RWPE1 (cell line): Measurements from ENCODE around the gene PRCC.

Source experiments
- CTCF ChIA-PET: fragments of 350-600 bp; sonication (Branson Sonifier 250); formaldehyde crosslinking; extraction: SDS; loops from one replicate; lab custom pipeline; 2021; lab: Yijun Ruan, JAX
- POLR2A ChIA-PET: fragments of 400-600 bp; formaldehyde crosslinking; extraction: SDS; loops from one replicate; lab custom pipeline; 2020; ENCODE audit warnings: antibody characterized with exemption; ENCODE audit not compliant: low non-redundant PET; lab: Yijun Ruan, JAX
- DNase-seq: peaks from one replicate; pipeline ENCODE4 v3.0.0; 2012; ENCODE audit warnings: low spot score
- H3K27ac ChIP-seq: fragments of 450-650 bp; 2 replicates; pipeline ENCODE4 v1.5.1; 2017
- TF ChIP-seq, protein P1 (sequence below): fragments of 450-650 bp; conservative IDR thresholded peaks from 2 replicates; pipeline ENCODE4 v1.5.1; 2017; ENCODE audit warnings: low read depth, mild to moderate bottlenecking

PRCC gene

DNA sequence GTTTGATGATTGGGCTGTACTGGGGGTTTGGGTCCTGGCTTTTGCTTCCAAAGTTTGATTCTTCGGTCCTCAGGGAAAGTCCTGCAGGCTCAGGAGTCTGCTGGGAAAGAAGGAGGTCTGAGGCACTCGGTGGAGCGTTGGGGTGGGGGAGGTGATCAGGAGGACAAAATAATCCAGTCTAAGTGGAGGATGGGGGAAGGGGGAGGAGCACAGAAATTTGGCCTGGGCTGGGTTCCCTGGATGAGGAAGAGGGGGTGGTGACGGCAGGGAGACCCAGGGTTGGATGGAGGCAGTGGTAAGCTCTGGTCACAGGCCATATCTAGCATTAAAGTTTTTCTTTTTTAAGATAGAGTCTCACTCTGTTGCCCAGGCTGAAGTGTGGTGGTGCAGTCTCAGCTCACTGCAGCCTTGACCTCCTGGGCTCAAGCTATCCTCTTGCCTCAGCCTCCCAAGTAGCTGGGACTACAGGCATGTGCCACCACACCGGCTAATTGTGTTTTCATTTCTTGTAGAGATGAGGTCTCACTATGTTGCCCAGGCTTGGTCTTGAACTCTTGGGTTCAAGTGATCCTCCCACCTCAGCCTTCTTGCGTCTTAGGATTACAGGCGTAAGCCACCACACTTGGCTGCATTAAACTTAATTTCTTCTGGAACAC lies 42.5 kb downstream of the PRCC start:
- no peak overlapping the region for H3K27ac ChIP-seq
- TF ChIP-seq, protein P1, sequence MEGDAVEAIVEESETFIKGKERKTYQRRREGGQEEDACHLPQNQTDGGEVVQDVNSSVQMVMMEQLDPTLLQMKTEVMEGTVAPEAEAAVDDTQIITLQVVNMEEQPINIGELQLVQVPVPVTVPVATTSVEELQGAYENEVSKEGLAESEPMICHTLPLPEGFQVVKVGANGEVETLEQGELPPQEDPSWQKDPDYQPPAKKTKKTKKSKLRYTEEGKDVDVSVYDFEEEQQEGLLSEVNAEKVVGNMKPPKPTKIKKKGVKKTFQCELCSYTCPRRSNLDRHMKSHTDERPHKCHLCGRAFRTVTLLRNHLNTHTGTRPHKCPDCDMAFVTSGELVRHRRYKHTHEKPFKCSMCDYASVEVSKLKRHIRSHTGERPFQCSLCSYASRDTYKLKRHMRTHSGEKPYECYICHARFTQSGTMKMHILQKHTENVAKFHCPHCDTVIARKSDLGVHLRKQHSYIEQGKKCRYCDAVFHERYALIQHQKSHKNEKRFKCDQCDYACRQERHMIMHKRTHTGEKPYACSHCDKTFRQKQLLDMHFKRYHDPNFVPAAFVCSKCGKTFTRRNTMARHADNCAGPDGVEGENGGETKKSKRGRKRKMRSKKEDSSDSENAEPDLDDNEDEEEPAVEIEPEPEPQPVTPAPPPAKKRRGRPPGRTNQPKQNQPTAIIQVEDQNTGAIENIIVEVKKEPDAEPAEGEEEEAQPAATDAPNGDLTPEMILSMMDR: no peak
- no peak for DNase-seq
- CTCF ChIA-PET: no interaction called here
- POLR2A ChIA-PET: no interaction called here

DNA sequence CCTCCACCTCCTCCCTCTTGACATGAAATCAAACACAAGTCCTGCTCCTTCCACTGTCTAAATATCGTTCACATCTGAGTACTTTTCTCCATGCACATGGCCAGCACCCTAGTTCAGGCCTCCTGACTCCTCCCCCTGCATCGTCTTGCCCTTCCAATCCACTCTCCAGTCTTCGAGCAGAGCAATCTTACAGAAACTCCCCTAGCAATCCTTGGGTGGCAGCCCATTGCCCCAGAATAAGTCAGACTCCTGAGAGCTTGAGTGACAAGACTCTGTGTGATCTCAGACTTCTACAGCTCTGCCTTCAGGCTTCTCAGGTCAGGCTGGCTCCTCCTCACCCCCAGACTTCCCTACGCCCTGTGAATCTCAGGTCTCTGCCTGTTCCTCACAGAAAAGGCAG lies 43.8 kb downstream of the PRCC start:
- ChIA-PET POLR2A (no interaction called here), CTCF (interaction anchor here (0.5 kb wide), 1 partner anchor 104 kb away, joined by 3 read pairs; no protein-coding TSS in a partner anchor)
- no peak for DNase-seq
- no peak overlapping the region for H3K27ac ChIP-seq
- TF ChIP-seq, protein P1: no peak

DNA sequence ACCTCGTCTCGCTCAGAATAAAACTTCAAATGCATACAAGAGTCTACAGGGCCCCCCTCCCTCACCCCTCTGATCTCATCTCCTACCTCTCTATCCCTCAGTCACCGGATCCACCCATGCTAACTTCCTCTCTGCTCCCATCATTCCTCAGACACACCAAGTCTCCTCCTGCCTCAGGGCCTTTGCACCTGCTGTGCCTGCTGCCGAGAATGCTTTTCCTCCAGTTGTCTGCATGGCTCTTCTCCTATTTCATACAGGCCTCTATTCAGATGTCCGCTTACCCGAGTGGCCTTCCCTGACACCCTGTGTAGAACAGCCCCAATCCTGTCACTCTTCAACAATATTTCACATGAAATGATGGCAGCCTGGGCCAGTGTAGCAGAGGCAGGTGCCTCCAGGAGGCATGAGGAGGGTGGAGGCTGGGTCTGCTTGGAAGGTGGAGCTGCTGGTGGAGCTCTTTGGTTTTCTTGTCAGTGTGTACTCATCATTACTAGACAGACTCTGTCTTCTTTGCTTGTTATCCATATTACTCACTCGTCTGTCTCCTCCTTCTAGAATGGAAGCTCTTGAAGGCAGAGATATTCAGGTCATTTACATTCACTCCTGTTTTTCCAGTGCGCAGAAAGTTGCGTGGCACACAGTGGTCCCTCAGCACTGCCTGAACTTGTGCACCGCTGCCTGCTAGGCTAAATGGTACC lies 45.1 kb downstream of the PRCC start:
- TF ChIP-seq, protein P1: no peak
- no peak overlapping the region for H3K27ac ChIP-seq
- ChIA-PET CTCF (interaction anchor here (0.6 to 1.0 kb wide), 3 partner anchors 13 to 124 kb away, joined by 3 to 4 read pairs (median 3); no protein-coding TSS in a partner anchor), POLR2A (no interaction called here)
- no peak for DNase-seq

DNA sequence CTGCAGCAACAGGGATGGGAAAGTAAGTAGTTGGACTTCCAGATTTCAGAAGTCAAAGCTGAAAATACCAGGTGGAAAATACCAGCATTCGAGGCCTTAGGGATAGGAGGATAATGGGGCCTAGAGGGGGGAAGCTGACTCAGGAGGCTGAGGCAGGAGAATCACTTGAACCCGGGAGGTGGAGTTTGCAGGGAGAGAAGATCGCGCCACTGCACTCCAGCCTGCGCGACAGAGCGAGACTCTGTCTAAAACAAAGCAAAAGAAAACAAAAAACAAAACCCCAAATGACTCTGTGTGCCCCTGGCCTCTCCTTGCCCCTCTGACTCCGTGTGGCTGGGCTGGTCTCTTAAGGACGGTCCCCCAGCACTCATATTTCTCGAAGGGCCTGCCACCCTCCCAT lies 46.0 kb downstream of the PRCC start:
- TF ChIP-seq, protein P1: no peak
- peak overlapping the region; percentile 69 for H3K27ac ChIP-seq
- DNase-seq: no peak
- POLR2A ChIA-PET: no interaction called here
- CTCF ChIA-PET: interaction anchor here (0.6 to 1.0 kb wide), 5 partner anchors 12 to 124 kb away, joined by 3 to 5 read pairs (median 3); no protein-coding TSS in a partner anchor

DNA sequence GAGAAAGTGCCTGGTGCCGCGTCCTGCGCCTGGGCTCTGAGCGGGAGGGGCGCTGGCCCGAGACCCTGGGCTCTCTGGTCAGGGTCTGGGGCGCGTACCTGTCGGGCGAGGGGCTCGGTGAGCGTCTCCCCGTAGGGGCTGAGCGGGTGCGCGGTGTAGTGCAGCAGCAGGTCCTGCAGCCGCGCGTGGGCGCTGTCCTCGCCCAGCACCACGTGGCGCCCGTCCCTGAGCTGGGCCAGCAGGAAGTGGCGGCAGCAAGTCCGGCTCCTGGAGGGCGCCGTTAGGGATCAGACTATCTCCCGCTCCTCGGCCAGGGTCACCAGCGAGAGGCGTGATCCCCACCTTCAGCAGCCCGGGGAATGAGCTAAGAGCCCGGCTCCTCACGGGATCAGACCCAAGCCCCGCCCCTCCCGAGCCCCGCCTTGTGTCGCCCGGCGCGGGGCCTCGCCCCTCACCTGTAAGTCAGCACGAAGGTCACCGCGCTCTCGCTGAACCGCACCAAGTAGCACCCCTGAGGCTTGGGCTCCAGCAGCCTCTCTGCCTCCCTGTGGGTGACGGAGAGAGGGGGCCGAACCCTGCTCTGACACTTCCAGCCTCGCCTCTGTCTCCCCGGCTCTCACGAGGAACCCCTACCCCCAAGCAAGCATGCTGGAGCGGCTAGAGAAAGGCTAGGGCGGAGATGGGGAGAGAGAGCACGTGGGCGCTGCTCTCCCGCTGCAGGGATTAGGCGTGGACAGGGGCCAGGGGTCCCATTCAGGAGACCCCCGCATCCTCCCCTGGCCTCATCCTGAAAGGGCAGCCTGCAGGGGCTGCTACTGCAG lies 46.6 kb downstream of the PRCC start:
- TF ChIP-seq, protein P1: peak; percentile 81
- H3K27ac ChIP-seq: peak overlapping the region; percentile 69
- ChIA-PET CTCF (interaction anchor here (0.6 to 1.0 kb wide), 10 partner anchors 11 to 238 kb away, joined by 3 to 5 read pairs (median 3); partner anchors contain the start of gene NTRK1), POLR2A (interaction anchor here (0.6 to 0.9 kb wide), 2 partner anchors 46 to 62 kb away, joined by 3 read pairs; partner anchors contain the start of gene HDGF)
- peak; percentile 48 for DNase-seq
